C4-2B (cell line): ENCODE data around the gene LPA.
"Not testable (repeated sequence)": the region's sequence is repeated elsewhere in the genome, so short reads cannot be mapped to it uniquely, and the experiment has no call there.

Source experiments
- H3K27ac ChIP-seq: fragments of 450-650 bp; 2 replicates; pipeline ENCODE4 v1.5.1; 2017
- ZFX ChIP-seq: fragments of 450-650 bp; IDR thresholded peaks from 2 replicates; pipeline ENCODE4 v1.6.1; 2017
- TF ChIP-seq, protein P1 (sequence below): fragments of 450-650 bp; conservative IDR thresholded peaks from 2 replicates; pipeline ENCODE4 v1.5.1; 2017; ENCODE audit warnings: mild to moderate bottlenecking

LPA gene

GRCh38 chr6:160583794-160584193 is 80.3 kb downstream of the LPA start:
- no peak overlapping the region for H3K27ac ChIP-seq
- TF ChIP-seq, protein P1, sequence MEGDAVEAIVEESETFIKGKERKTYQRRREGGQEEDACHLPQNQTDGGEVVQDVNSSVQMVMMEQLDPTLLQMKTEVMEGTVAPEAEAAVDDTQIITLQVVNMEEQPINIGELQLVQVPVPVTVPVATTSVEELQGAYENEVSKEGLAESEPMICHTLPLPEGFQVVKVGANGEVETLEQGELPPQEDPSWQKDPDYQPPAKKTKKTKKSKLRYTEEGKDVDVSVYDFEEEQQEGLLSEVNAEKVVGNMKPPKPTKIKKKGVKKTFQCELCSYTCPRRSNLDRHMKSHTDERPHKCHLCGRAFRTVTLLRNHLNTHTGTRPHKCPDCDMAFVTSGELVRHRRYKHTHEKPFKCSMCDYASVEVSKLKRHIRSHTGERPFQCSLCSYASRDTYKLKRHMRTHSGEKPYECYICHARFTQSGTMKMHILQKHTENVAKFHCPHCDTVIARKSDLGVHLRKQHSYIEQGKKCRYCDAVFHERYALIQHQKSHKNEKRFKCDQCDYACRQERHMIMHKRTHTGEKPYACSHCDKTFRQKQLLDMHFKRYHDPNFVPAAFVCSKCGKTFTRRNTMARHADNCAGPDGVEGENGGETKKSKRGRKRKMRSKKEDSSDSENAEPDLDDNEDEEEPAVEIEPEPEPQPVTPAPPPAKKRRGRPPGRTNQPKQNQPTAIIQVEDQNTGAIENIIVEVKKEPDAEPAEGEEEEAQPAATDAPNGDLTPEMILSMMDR, result no peak
- no peak for TF ChIP-seq ZFX

DNA sequence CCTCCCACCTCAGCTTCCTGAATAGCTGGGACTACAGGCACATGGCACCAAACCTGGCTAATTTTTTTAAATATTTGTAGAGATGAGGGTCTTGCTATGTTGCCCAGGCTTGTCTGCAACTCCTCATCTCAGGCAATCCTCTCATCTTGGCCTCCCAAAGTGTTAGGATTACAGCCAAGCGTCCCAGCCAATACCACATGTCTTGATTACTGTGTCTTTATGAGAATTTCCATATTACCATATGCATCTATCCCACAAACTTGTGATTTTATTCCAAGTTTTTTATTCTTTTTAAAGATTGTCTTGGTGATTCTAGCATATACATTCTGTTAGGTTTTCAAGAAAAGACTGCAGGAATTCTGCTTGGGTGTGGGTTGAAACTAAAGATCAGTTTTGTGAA is 82.7 kb downstream of the LPA start:
- no peak overlapping the region for H3K27ac ChIP-seq
- TF ChIP-seq, protein P1, result no peak
- TF ChIP-seq ZFX, result no peak

GRCh38 chr6:160578515-160578914 is 85.6 kb downstream of the LPA start:
- H3K27ac ChIP-seq, result not testable (repeated sequence)
- TF ChIP-seq, protein P1, result peak; percentile 18

GRCh38 chr6:160573943-160574342 is 90.1 kb downstream of the LPA start:
- no peak overlapping the region for H3K27ac ChIP-seq
- TF ChIP-seq, protein P1, result no peak
- no peak for TF ChIP-seq ZFX

GRCh38 chr6:160571201-160571600 is 92.9 kb downstream of the LPA start:
- H3K27ac ChIP-seq, result not testable (repeated sequence)

GRCh38 chr6:160544802-160545201 is 119.3 kb downstream of the LPA start:
- TF ChIP-seq, protein P1, result no peak
- no peak for TF ChIP-seq ZFX
- no peak overlapping the region for H3K27ac ChIP-seq

GRCh38 chr6:160535270-160535669 is 128.8 kb downstream of the LPA start:
- TF ChIP-seq, protein P1, result no peak
- TF ChIP-seq ZFX, result no peak
- no peak overlapping the region for H3K27ac ChIP-seq

GRCh38 chr6:160534050-160534696 is 129.9 kb downstream of the LPA start:
- H3K27ac ChIP-seq, result no peak overlapping the region; the same call in 1 of the 2 replicates
- TF ChIP-seq, protein P1, result peak; percentile 90
- TF ChIP-seq ZFX, result no peak
